Stimulated activated CD8-positive, alpha-beta memory T cell treated with anti-CD3 and anti-CD28 coated beads, Interleukin-7, amount 100 ng/mL, for 1 hour (primary cell): Measurements from ENCODE around the gene CSN1S1.

Source experiments
- DNase-seq, 2 donors: peaks; one replicate each; pipeline ENCODE4 v3.0.0-alpha.2; 2020; ENCODE audit warnings: low read depth in 2 of 2

The CSN1S1 gene

DNA sequence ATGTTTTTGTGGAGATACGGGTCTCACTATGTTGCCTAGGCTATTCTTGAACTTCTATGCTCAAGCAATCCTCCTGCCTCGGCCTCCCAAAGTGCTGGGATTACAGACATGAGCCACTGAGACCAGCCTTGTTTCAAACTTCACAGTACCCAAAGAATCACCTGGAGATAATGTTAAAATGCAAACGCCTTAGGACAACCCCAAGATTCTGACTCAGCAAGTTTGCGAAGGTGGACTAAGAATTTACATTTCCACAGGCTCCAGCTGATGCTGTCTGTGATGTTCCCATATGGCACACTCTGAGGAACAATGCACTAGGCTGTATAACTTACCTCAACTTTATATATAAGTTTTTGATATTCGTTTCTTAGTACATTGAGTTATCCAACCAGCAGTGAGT is 63.9 kb downstream of the CSN1S1 start:
- no peak for DNase-seq

DNA sequence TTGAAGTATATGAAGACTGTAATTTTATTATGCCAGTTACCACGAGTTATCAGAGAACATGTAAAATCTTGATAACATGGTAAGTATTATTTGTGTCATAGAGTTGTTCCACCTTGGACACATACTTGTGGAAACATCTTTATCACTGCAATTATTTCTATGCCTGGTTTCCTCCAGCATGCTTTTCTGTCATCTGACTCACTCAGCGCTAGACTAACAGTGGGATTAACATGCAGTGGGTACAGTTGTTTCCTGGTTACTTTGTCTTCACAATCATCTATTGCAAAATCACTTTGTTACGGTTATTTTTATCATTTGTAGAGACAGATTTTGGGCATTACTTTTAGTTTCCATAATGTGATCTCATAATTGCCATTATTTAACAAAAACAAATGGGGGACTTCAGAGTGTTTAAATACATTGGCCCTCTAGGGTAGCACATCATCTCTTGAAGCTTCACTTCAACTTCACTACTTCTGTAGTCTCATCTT is 64.7 kb downstream of the CSN1S1 start, which contains the start of gene STATH:
STATH (plus strand) TSS at position 441 of the 491 bp plus-strand sequence. CDS start 2,472 bp downstream, outside the sequence.
- DNase-seq: no peak
